H1 (cell line): ENCODE data around the gene TMEM44. TPM values are rescaled to one million over a fixed set of nuclear protein-coding genes. Genes with fewer than 3 reads are reported as not detected.

Source experiments
- CTCF ChIA-PET: fragments of 300-600 bp; sonication (Branson Sonifier 250); formaldehyde crosslinking; loops from one replicate; lab custom pipeline; 2021; ENCODE audit not compliant: partially characterized antibody; lab: Charles Lee
- POLR2A ChIA-PET: fragments of 300-600 bp; sonication (Branson Sonifier 250); formaldehyde crosslinking; loops from one replicate; lab custom pipeline; 2021; ENCODE audit warnings: inconsistent platforms; ENCODE audit not compliant: partially characterized antibody; lab: Charles Lee
- DNase-seq, 2 experiments: peaks; one replicate each; pipeline versions ENCODE4 v3.0.0 to v3.0.0-alpha.2; 2010 to 2022; ENCODE audit warnings: low spot score in 2 of 2, low read depth in 1 of 2, mixed read lengths in 1 of 2
- FAIRE-seq: peaks from 2 replicates; lab custom pipeline; 2011; peaks lifted over from hg19 to GRCh38; lab: Jason Lieb, UNC
- H2AFZ ChIP-seq: 2 replicates; pipeline ENCODE4 v1.8.1; 2012; ENCODE audit warnings: low read length, inconsistent platforms
- H2AK5ac ChIP-seq: 2 replicates; pipeline ENCODE4 v1.6.1; 2013; ENCODE audit warnings: low read depth, low read length
- H2BK120ac ChIP-seq: replicated peaks from 2 replicates; pipeline ENCODE3; 2013; ENCODE audit warnings: low read depth, low read length, inconsistent platforms
- H2BK12ac ChIP-seq: 2 replicates; pipeline ENCODE4 v1.6.1; 2013; ENCODE audit warnings: low read depth, low read length
- H2BK15ac ChIP-seq: 2 replicates; pipeline ENCODE4 v1.6.1; 2013; ENCODE audit warnings: low read length
- H2BK20ac ChIP-seq: 2 replicates; pipeline ENCODE4 v1.6.1; 2013; ENCODE audit warnings: low read length
- H2BK5ac ChIP-seq: 2 replicates; pipeline ENCODE4 v1.6.1; 2013; ENCODE audit warnings: low read depth, low read length
- H3K14ac ChIP-seq: 2 replicates; pipeline ENCODE4 v1.6.1; 2013; ENCODE audit warnings: inconsistent platforms; ENCODE audit not compliant: insufficient read length
- H3K18ac ChIP-seq: 2 replicates; pipeline ENCODE4 v1.6.1; 2013; ENCODE audit warnings: low read length; ENCODE audit errors: extremely low read depth
- H3K23ac ChIP-seq: 2 replicates; pipeline ENCODE4 v1.6.1; 2013; ENCODE audit warnings: inconsistent platforms; ENCODE audit not compliant: insufficient read length
- H3K23me2 ChIP-seq: 2 replicates; pipeline ENCODE4 v1.6.1; 2013; ENCODE audit warnings: low read depth, low read length
- H3K27ac ChIP-seq: 2 replicates; pipeline ENCODE4 v1.6.1; 2011; ENCODE audit warnings: low read depth, low read length, inconsistent platforms
- H3K27me3 ChIP-seq, 4 experiments: replicated peaks in 1 of 4; 1 replicate in 1 of 4; 2 replicates in 3 of 4; pipeline versions ENCODE4 v1.6.1 to v1.8.1; 2011 to 2013; ENCODE audit warnings: low read length in 3 of 4, mild to moderate bottlenecking in 3 of 4, inconsistent platforms in 2 of 4, mixed read lengths in 2 of 4, moderate library complexity in 1 of 4; ENCODE audit not compliant: control insufficient read depth in 3 of 4, insufficient read depth in 3 of 4; ENCODE audit errors: extremely low read depth in 1 of 4
- H3K36me3 ChIP-seq, 4 experiments: 2 replicates each; pipeline versions ENCODE4 v1.6.1 to v1.8.1; 2011 to 2013; ENCODE audit warnings: mild to moderate bottlenecking in 4 of 4, low read length in 3 of 4, moderate library complexity in 2 of 4, control low read depth in 1 of 4, inconsistent platforms in 1 of 4; ENCODE audit not compliant: insufficient read depth in 4 of 4, control insufficient read depth in 2 of 4
- H3K4ac ChIP-seq: replicated peaks from 2 replicates; pipeline ENCODE3; 2013; ENCODE audit warnings: low read length, low read depth, mixed read lengths, inconsistent platforms; ENCODE audit not compliant: insufficient read length
- H3K4me1 ChIP-seq, 4 experiments: replicated peaks in 1 of 4; 1 replicate in 1 of 4; 2 replicates in 3 of 4; pipeline versions ENCODE4 v1.6.1 to v1.8.1; 2011 to 2013; ENCODE audit warnings: low read length in 3 of 4, inconsistent platforms in 2 of 4, mixed read lengths in 1 of 4; ENCODE audit not compliant: insufficient read depth in 4 of 4, control insufficient read depth in 3 of 4
- H3K4me2 ChIP-seq, 2 experiments: 2 replicates each; pipeline versions ENCODE4 v1.6.1 to v1.8.1; 2011 to 2013; ENCODE audit warnings: low read depth in 2 of 2, low read length in 2 of 2, control low read depth in 1 of 2, inconsistent platforms in 1 of 2, mild to moderate bottlenecking in 1 of 2; ENCODE audit not compliant: insufficient read depth in 1 of 2
- H3K4me3 ChIP-seq, 4 experiments: fragments of 200-600, 300-600 bp in 1 of 4; sonication (generic), shearing (Covaris generic), sonication (Bioruptor Twin) in 1 of 4; 2 replicates each; pipeline versions ENCODE4 v1.5.1 to v1.8.1; 2011 to 2016; ENCODE audit warnings: low read length in 4 of 4, low read depth in 3 of 4, control low read depth in 2 of 4, inconsistent platforms in 2 of 4, mild to moderate bottlenecking in 2 of 4, mixed read lengths in 1 of 4, moderate library complexity in 1 of 4; ENCODE audit not compliant: insufficient read depth in 2 of 4; ENCODE audit errors: extremely low read depth in 1 of 4
- H3K56ac ChIP-seq: replicated peaks from 2 replicates; pipeline ENCODE3; 2013; ENCODE audit warnings: low read depth, mild to moderate bottlenecking, mixed read lengths, low read length, inconsistent platforms; ENCODE audit not compliant: insufficient read length
- H3K79me1 ChIP-seq: 2 replicates; pipeline ENCODE4 v1.6.1; 2013; ENCODE audit warnings: low read depth, low read length, control low read depth
- H3K79me2 ChIP-seq, 2 experiments: 2 replicates each; pipeline versions ENCODE4 v1.6.1 to v1.8.1; 2012 to 2013; ENCODE audit warnings: low read length in 2 of 2, mild to moderate bottlenecking in 2 of 2, inconsistent platforms in 1 of 2; ENCODE audit not compliant: insufficient read depth in 2 of 2, control insufficient read depth in 1 of 2
- H3K9ac ChIP-seq, 4 experiments: replicated peaks in 1 of 4; 1 replicate in 1 of 4; 2 replicates in 3 of 4; pipeline versions ENCODE4 v1.6.1 to v1.8.1; 2011 to 2013; ENCODE audit warnings: low read depth in 3 of 4, low read length in 3 of 4, control low read depth in 2 of 4, mild to moderate bottlenecking in 2 of 4, moderate library complexity in 2 of 4, inconsistent platforms in 1 of 4; ENCODE audit errors: extremely low read depth in 1 of 4
- H3K9me3 ChIP-seq, 2 experiments: 2 replicates each; pipeline versions ENCODE4 v1.6.1 to v1.8.1; 2012 to 2013; ENCODE audit warnings: mild to moderate bottlenecking in 2 of 2, moderate library complexity in 2 of 2, control low read depth in 1 of 2, inconsistent platforms in 1 of 2, low read depth in 1 of 2, low read length in 1 of 2, mixed read lengths in 1 of 2; ENCODE audit not compliant: insufficient read depth in 2 of 2
- H4K20me1 ChIP-seq, 2 experiments: replicated peaks in 1 of 2; 2 replicates each; pipeline versions ENCODE3 to v1.8.1; 2011 to 2013; ENCODE audit warnings: inconsistent platforms in 2 of 2, low read length in 2 of 2, mild to moderate bottlenecking in 1 of 2; ENCODE audit not compliant: insufficient read depth in 2 of 2, control insufficient read depth in 1 of 2
- H4K5ac ChIP-seq: 2 replicates; pipeline ENCODE4 v1.6.1; 2013; ENCODE audit warnings: low read length, low read depth, mixed read lengths, inconsistent platforms; ENCODE audit not compliant: insufficient read length
- H4K8ac ChIP-seq: 2 replicates; pipeline ENCODE4 v1.8.0; 2013; ENCODE audit warnings: mild to moderate bottlenecking, moderate library complexity, low read length, inconsistent platforms; ENCODE audit not compliant: insufficient read depth; ENCODE audit errors: extremely low read depth
- H4K91ac ChIP-seq: replicated peaks from 2 replicates; pipeline ENCODE3; 2013; ENCODE audit warnings: low read length, mixed read lengths, inconsistent platforms; ENCODE audit not compliant: insufficient read length
- HDAC2 ChIP-seq, 2 experiments: fragments of 300-600 bp in 1 of 2; sonication (generic) in 1 of 2; IDR thresholded peaks; 2 replicates each; pipeline ENCODE4 v1.6.1; 2011 to 2012; ENCODE audit warnings: low read depth in 2 of 2, low read length in 2 of 2, mild to moderate bottlenecking in 2 of 2, moderate library complexity in 2 of 2, borderline replicate concordance in 1 of 2, inconsistent platforms in 1 of 2
- HDAC6 ChIP-seq: IDR thresholded peaks from one replicate; pipeline ENCODE4 v1.7.1; 2012; ENCODE audit warnings: low read depth, mild to moderate bottlenecking, inconsistent platforms, low read length, moderate library complexity
- JUND ChIP-seq: IDR thresholded peaks from 2 replicates; pipeline ENCODE4 v1.6.1; 2011; ENCODE audit warnings: mild to moderate bottlenecking, improper control_type of control experiment, low read length
- RAD21 ChIP-seq, 2 experiments: IDR thresholded peaks in 1 of 2; conservative IDR thresholded peaks in 1 of 2; 2 replicates each; pipeline ENCODE4 v1.6.1; 2011; ENCODE audit warnings: low read depth in 2 of 2, low read length in 2 of 2, improper control_type of control experiment in 1 of 2, inconsistent platforms in 1 of 2, mild to moderate bottlenecking in 1 of 2, moderate library complexity in 1 of 2
- RBBP5 ChIP-seq: IDR thresholded peaks from 2 replicates; pipeline ENCODE4 v1.7.1; 2012; ENCODE audit warnings: low read depth, mild to moderate bottlenecking, inconsistent platforms, low read length, moderate library complexity, borderline replicate concordance
- RXRA ChIP-seq: IDR thresholded peaks from 2 replicates; pipeline ENCODE4 v1.6.1; 2011; ENCODE audit warnings: low read depth, mild to moderate bottlenecking, low read length, moderate library complexity; ENCODE audit not compliant: insufficient read depth
- SIRT6 ChIP-seq: IDR thresholded peaks from one replicate; pipeline ENCODE4 v1.7.1; 2012; ENCODE audit warnings: low read length, inconsistent platforms
- SP4 ChIP-seq: IDR thresholded peaks from 2 replicates; pipeline ENCODE4 v1.6.1; 2012; ENCODE audit warnings: low read length, inconsistent platforms
- TAF1 ChIP-seq: IDR thresholded peaks from 2 replicates; pipeline ENCODE4 v1.6.1; 2011; ENCODE audit warnings: mild to moderate bottlenecking, low read depth, low read length
- TBP ChIP-seq: IDR thresholded peaks from 2 replicates; pipeline ENCODE4 v1.6.1; 2011; ENCODE audit warnings: low read depth, low read length, improper control_type of control experiment
- WGBS, 2 experiments: shearing (Covaris generic) in 1 of 2; methylation state at CpG; one replicate each; pipeline versions ENCODE4 v1.1.6 to v1.1.7; 2013 to 2015; ENCODE audit warnings: low lambda C conversion rate in 2 of 2, mixed read lengths in 2 of 2, inconsistent platforms in 1 of 2, low coverage in 1 of 2, missing lambda C conversion rate in 1 of 2; ENCODE audit not compliant: insufficient replicate concordance in 2 of 2, insufficient coverage in 1 of 2, insufficient read length in 1 of 2; ENCODE audit errors: extremely low coverage in 1 of 2, missing lambda C conversion rate in 1 of 2; 5-methylcytosine and 5-hydroxymethylcytosine counted together
- polyA plus RNA-seq, 7 experiments: library from polyadenylated mRNA; depleted of rRNA in 3 of 7; stranded (reverse) in 5 of 7; unstranded in 2 of 7; fragments of >200 nt in 5 of 7; fragments of 200-250 nt in 2 of 7; gene quantifications; 1 replicate in 5 of 7; 2 replicates in 1 of 7; 4 replicates in 1 of 7; pipeline versions ENCODE4 v1.2.1 to v1.2.3, GENCODE V29; 2011 to 2013; ENCODE audit warnings: missing spikeins in 2 of 7, mixed read lengths in 2 of 7
- total RNA-seq: library from RNA; stranded (reverse); fragmentation: NEBNext Ultra II Directional; extraction: Animal tissue kit (Norgen Biotek cat#: 25700); gene quantifications from 2 replicates; pipeline ENCODE4 v1.2.1, GENCODE V29; 2021
- TF ChIP-seq, protein P1 (sequence below), 3 experiments: IDR thresholded peaks; 1 replicate in 2 of 3; 2 replicates in 1 of 3; pipeline versions ENCODE4 v1.5.1 to v1.6.1; 2011; ENCODE audit warnings: low read length in 3 of 3, mild to moderate bottlenecking in 3 of 3, inconsistent platforms in 2 of 3, low read depth in 1 of 3, moderate library complexity in 1 of 3; ENCODE audit not compliant: insufficient read depth in 1 of 3; ENCODE audit errors: control extremely low read depth in 1 of 3

Gene TMEM44
- total and polyA plus RNA-seq, 2 of the 8 experiments (the other 6 are each of a cell fraction or from before 2014, with no cell fraction given): 14.0 to 16.7 TPM

DNA sequence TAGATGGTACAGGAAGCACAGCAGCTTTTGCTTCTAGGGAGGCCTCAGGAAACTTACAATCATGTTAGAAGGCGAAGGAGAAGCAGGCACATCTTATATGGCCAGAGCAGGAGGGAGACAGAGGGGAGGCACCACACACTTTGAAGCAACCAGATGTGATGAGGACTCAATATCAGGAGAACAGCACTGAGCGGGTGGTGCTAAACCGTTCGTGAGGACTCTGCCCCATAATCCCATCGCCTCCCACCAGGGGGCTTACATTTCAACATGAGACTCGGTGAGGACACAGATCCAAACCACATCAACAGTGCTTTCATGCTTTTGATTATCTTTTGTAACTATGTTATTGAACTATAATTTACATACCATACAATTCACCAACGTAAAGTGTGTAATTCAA is 7.6 kb upstream of the TMEM44 start:
- WGBS, 2 experiments: 79% methylated on average over 7 of the region's 7 CpGs; no CpG with 5 or more reads in 1 of the 2 experiments
- Histone ChIP-seq H3K4me1 (no peaks in the 10 kb centered on the region), H2BK20ac (no peak overlapping the region), H2BK15ac (no peak overlapping the region), H3K18ac (no peak overlapping the region), H4K20me1 (peaks cover 2% of the 10 kb centered on the region in 2 experiments), H4K8ac (no peak overlapping the region), H3K79me1 (no peaks in the 10 kb centered on the region; the same call in 1 of the 2 replicates), H3K9me3 (no peaks in the 10 kb centered on the region), H2AFZ (no peak overlapping the region), H3K23ac (no peak overlapping the region), H3K4ac (no peak overlapping the region), H4K91ac (no peak overlapping the region), H3K23me2 (no peaks in the 10 kb centered on the region), H3K27ac (no peak overlapping the region), H3K56ac (no peak overlapping the region), H3K79me2 (no peaks in the 10 kb centered on the region), H3K4me2 (no peak overlapping the region), H3K14ac (no peak overlapping the region), H2AK5ac (no peak overlapping the region), H4K5ac (no peak overlapping the region), H3K4me3 (no peak overlapping the region), H2BK120ac (no peak overlapping the region), H3K9ac (no peak overlapping the region), H2BK5ac (no peak overlapping the region), H3K27me3 (no peaks in the 10 kb centered on the region), H3K36me3 (peaks cover 11 to 48% (median 37%) of the 10 kb centered on the region in 4 experiments), H2BK12ac (no peak overlapping the region)
- ChIA-PET POLR2A (no interaction called here), CTCF (interaction anchor here (1.0 kb wide), 1 partner anchor 301 kb away, joined by 3 read pairs; no protein-coding TSS in a partner anchor)
- DNase-seq (no peak), FAIRE-seq (no peak)
- TF ChIP-seq TAF1 (no peak), HDAC2 (IDR thresholded peaks at IDR 0.05; ENCODE audit: borderline replicate concordance in 1 of 2, low read depth in 2 of 2, low read length in 2 of 2) (no peak), HDAC6 (no peak), RBBP5 (no peak), JUND (no peak), RAD21 (IDR thresholded peaks at IDR 0.05 in 1 of 2, conservative IDR thresholded peaks at IDR 0.05 in 1 of 2; ENCODE audit: low read depth in 2 of 2, low read length in 2 of 2) (peak in 1 of 2 experiments; percentile 11; a peak in 1 of 4 replicates), SP4 (no peak), TBP (no peak), SIRT6 (no peak), RXRA (no peak)
- TF ChIP-seq, protein P1, sequence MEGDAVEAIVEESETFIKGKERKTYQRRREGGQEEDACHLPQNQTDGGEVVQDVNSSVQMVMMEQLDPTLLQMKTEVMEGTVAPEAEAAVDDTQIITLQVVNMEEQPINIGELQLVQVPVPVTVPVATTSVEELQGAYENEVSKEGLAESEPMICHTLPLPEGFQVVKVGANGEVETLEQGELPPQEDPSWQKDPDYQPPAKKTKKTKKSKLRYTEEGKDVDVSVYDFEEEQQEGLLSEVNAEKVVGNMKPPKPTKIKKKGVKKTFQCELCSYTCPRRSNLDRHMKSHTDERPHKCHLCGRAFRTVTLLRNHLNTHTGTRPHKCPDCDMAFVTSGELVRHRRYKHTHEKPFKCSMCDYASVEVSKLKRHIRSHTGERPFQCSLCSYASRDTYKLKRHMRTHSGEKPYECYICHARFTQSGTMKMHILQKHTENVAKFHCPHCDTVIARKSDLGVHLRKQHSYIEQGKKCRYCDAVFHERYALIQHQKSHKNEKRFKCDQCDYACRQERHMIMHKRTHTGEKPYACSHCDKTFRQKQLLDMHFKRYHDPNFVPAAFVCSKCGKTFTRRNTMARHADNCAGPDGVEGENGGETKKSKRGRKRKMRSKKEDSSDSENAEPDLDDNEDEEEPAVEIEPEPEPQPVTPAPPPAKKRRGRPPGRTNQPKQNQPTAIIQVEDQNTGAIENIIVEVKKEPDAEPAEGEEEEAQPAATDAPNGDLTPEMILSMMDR (IDR thresholded peaks at IDR 0.05; ENCODE audit: control extremely low read depth in 1 of 3, insufficient read depth in 1 of 3, low read depth in 1 of 3, low read length in 3 of 3): peak in 2 of 3 experiments; percentile 26 to 54; a peak in 3 of 4 replicates
